HepG2 (cell line): Measurements from ENCODE around the gene FUT6. TPM values are rescaled to one million over a fixed set of nuclear protein-coding genes. Genes with fewer than 3 reads are reported as not detected.

ENCODE experiments used
- ATAC-seq: fragments of 200-7000 bp; cut with Tn5 transposase; 3 replicates; pipeline ENCODE4 v1.9.1; 2020; ENCODE audit warnings: mild to moderate bottlenecking, moderate library complexity
- BruUV-seq: library from RNA; stranded (reverse); fragments of 400-500 nt; replicated peaks from 2 replicates; lab custom pipeline; 2021; lab: Mats Ljungman, UMichigan
- CTCF ChIA-PET: fragments of 300-600 bp; formaldehyde crosslinking; extraction: SDS; loops from one replicate; lab custom pipeline; 2021; ENCODE audit warnings: low total read pairs, inconsistent platforms, low intra/inter-chr PET ratio; lab: Yijun Ruan, JAX
- POLR2A ChIA-PET: fragments of 350-600 bp; sonication (Branson Sonifier 250); formaldehyde crosslinking; loops from one replicate; lab custom pipeline; 2020; ENCODE audit warnings: antibody characterized with exemption, inconsistent platforms; lab: Yijun Ruan, JAX
- DNase-seq: peaks from one replicate; pipeline ENCODE4 v3.0.0-alpha.2; 2015; ENCODE audit warnings: low spot score
- FAIRE-seq: peaks from 3 replicates; lab custom pipeline; 2011; peaks lifted over from hg19 to GRCh38; lab: Jason Lieb, UNC
- H2AFZ ChIP-seq: one replicate; pipeline ENCODE4 v1.6.1; 2011; ENCODE audit warnings: low read length, inconsistent platforms
- H3K27ac ChIP-seq: fragments of 300-600 bp; 3 replicates; pipeline ENCODE4 v1.8.0; 2011; ENCODE audit warnings: mixed run types, mild to moderate bottlenecking, mixed read lengths, low read length, inconsistent platforms; ENCODE audit not compliant: insufficient read depth; ENCODE audit errors: extremely low read length
- H3K27me3 ChIP-seq, 2 experiments: fragments of 200-600 bp in 1 of 2; 2 replicates in 1 of 2; 3 replicates in 1 of 2; pipeline versions ENCODE4 v1.6.0 to v1.8.0; 2011; ENCODE audit warnings: low read length in 2 of 2, mild to moderate bottlenecking in 2 of 2, moderate library complexity in 2 of 2, inconsistent platforms in 1 of 2; ENCODE audit not compliant: insufficient read depth in 2 of 2, control insufficient read depth in 1 of 2
- H3K36me3 ChIP-seq, 2 experiments: fragments of 200-600 bp in 1 of 2; replicated peaks in 1 of 2; 2 replicates in 1 of 2; 3 replicates in 1 of 2; pipeline versions ENCODE4 v1.5.1 to v1.8.0; 2011; ENCODE audit warnings: low read length in 2 of 2, inconsistent platforms in 1 of 2; ENCODE audit not compliant: insufficient read depth in 2 of 2, control insufficient read depth in 1 of 2
- H3K4me1 ChIP-seq: 2 replicates; pipeline ENCODE4 v1.5.1; 2012; ENCODE audit warnings: low read length, inconsistent platforms; ENCODE audit not compliant: insufficient read depth
- H3K4me2 ChIP-seq: 2 replicates; pipeline ENCODE4 v1.6.0; 2011; ENCODE audit warnings: low read depth, low read length, inconsistent platforms
- H3K4me3 ChIP-seq, 3 experiments: fragments of 200-600 bp in 1 of 3; sonication (generic), shearing (Covaris generic) in 1 of 3; replicated peaks in 1 of 3; 2 replicates each; pipeline ENCODE4 v1.5.1; 2011 to 2016; ENCODE audit warnings: low read length in 3 of 3, inconsistent platforms in 2 of 3, low read depth in 2 of 3, mild to moderate bottlenecking in 2 of 3, control low read depth in 1 of 3, mixed read lengths in 1 of 3; ENCODE audit not compliant: insufficient read depth in 1 of 3
- H3K79me2 ChIP-seq: one replicate; pipeline ENCODE4 v1.6.1; 2011; ENCODE audit warnings: low read length, inconsistent platforms; ENCODE audit not compliant: insufficient read depth
- H3K9ac ChIP-seq: 2 replicates; pipeline ENCODE4 v1.6.0; 2011; ENCODE audit warnings: mild to moderate bottlenecking, low read depth, low read length, inconsistent platforms; ENCODE audit not compliant: insufficient read depth
- H3K9me3 ChIP-seq: 2 replicates; pipeline ENCODE4 v1.5.1; 2012; ENCODE audit warnings: mild to moderate bottlenecking, low read length
- H4K20me1 ChIP-seq: 2 replicates; pipeline ENCODE4 v1.6.0; 2011; ENCODE audit warnings: inconsistent platforms, mild to moderate bottlenecking, low read length, moderate library complexity; ENCODE audit not compliant: insufficient read depth
- BORCS8-MEF2B ChIP-seq: sonication (generic); formaldehyde crosslinking; IDR thresholded peaks from 2 replicates; pipeline ENCODE4 v1.8.0; 2022; ENCODE audit warnings: mild to moderate bottlenecking, missing genetic modification reagents
- ETV6 ChIP-seq: sonication (generic); formaldehyde crosslinking; conservative IDR thresholded peaks from 2 replicates; pipeline ENCODE4 v1.4.0; 2020; ENCODE audit warnings: missing genetic modification reagents
- FOXA3 ChIP-seq: IDR thresholded peaks from 2 replicates; pipeline ENCODE4 v1.6.1; 2016; ENCODE audit warnings: missing genetic modification reagents, missing compliant biosample characterization
- GTF3A ChIP-seq: sonication (generic); formaldehyde crosslinking; conservative IDR thresholded peaks from 2 replicates; pipeline ENCODE4 v1.4.0; 2020; ENCODE audit warnings: mild to moderate bottlenecking, missing genetic modification reagents
- HOXA5 ChIP-seq: sonication (generic); formaldehyde crosslinking; IDR thresholded peaks from 2 replicates; pipeline ENCODE4 v1.4.0; 2020; ENCODE audit warnings: missing genetic modification reagents
- JDP2 ChIP-seq: sonication (generic); formaldehyde crosslinking; IDR thresholded peaks from 2 replicates; pipeline ENCODE4 v1.8.1; 2022; ENCODE audit warnings: missing genetic modification reagents, borderline replicate concordance
- REPIN1 ChIP-seq: sonication (generic); formaldehyde crosslinking; IDR thresholded peaks from 2 replicates; pipeline ENCODE4 v1.8.0; 2022; ENCODE audit warnings: missing genetic modification reagents, low read depth, mild to moderate bottlenecking, borderline replicate concordance
- TOPORS ChIP-seq: sonication (generic); formaldehyde crosslinking; IDR thresholded peaks from 2 replicates; pipeline ENCODE4 v1.8.0; 2023; ENCODE audit warnings: mild to moderate bottlenecking, missing genetic modification reagents
- ZFP41 ChIP-seq: sonication (generic); formaldehyde crosslinking; IDR thresholded peaks from 2 replicates; pipeline ENCODE4 v1.4.0; 2020; ENCODE audit warnings: mild to moderate bottlenecking, missing genetic modification reagents, borderline replicate concordance
- ZNF24 ChIP-seq: fragments of 450-650 bp; IDR thresholded peaks from 2 replicates; pipeline ENCODE4 v1.6.1; 2017; ENCODE audit warnings: antibody characterized with exemption, mild to moderate bottlenecking
- ZNF33B ChIP-seq: sonication (generic); formaldehyde crosslinking; IDR thresholded peaks from 2 replicates; pipeline ENCODE4 v1.5.1; 2020; ENCODE audit warnings: mild to moderate bottlenecking, missing genetic modification reagents
- ZNF770 ChIP-seq: sonication (generic); formaldehyde crosslinking; IDR thresholded peaks from 2 replicates; pipeline ENCODE4 v1.5.0; 2020; ENCODE audit warnings: mild to moderate bottlenecking, missing genetic modification reagents
- WGBS: methylation state at CpG from one replicate; pipeline ENCODE4 v1.1.6; 2017; ENCODE audit warnings: low lambda C conversion rate; 5-methylcytosine and 5-hydroxymethylcytosine counted together
- in situ Hi-C: cut with HindIII; loops from 2 replicates; pipeline ENCODE4 v1.10.0; 2017; ENCODE audit warnings: low pct_unique_long_range_greater_than_20kb; ENCODE audit not compliant: extremely low pct_ligation_motif_present
- intact Hi-C: fragments of 100-400 bp; cut with micrococcal nuclease; formaldehyde crosslinking; loops from one replicate; pipeline ENCODE4 v1.10.0; 2022; ENCODE audit not compliant: unreplicated experiment
- polyA plus RNA-seq, 8 experiments: library from polyadenylated mRNA; depleted of rRNA in 3 of 8; stranded (reverse) in 7 of 8; unstranded in 1 of 8; fragments of >200 nt; fragmentation: Illumina TruSeq in 4 of 8; extraction: Trizol in 4 of 8; gene quantifications; 2 replicates each; pipeline versions ENCODE4 v1.2.1 to v1.2.3, GENCODE V29; 2011 to 2016; ENCODE audit warnings: low read depth in 4 of 8, missing spikeins in 1 of 8, mixed read lengths in 1 of 8; ENCODE audit not compliant: insufficient read depth in 1 of 8
- total RNA-seq, 5 experiments: library from RNA; depleted of rRNA; stranded (reverse); fragments of >200 nt; fragmentation: Illumina TruSeq; extraction: Trizol; gene quantifications; 2 replicates each; pipeline ENCODE4 v1.2.3, GENCODE V29; 2016; ENCODE audit warnings: low read depth in 1 of 5

The FUT6 gene
- total and polyA plus RNA-seq, 2 of the 13 experiments (the other 11 are each of a cell fraction or from before 2014, with no cell fraction given) = 8.2 to 27.7 TPM

- 89% methylated on average over 5 of the region's 10 CpGs for WGBS
- Histone ChIP-seq H3K36me3 (no peaks in the 10 kb centered on the region), H4K20me1 (peaks cover 2% of the 10 kb centered on the region; the same call in 1 of the 2 replicates), H3K4me2 (no peak overlapping the region), H3K4me3 (no peak overlapping the region), H3K4me1 (peaks cover 21% of the 10 kb centered on the region), H3K27ac (no peak overlapping the region), H3K79me2 (no peaks in the 10 kb centered on the region), H2AFZ (no peak overlapping the region)
- no peak for ATAC-seq
- POLR2A ChIA-PET = interaction anchor here (1.1 kb wide), 1 partner anchor 9 kb away, joined by 3 read pairs; no protein-coding TSS in a partner anchor
- BruUV-seq = no TSS peak
- intact Hi-C loops = no loop called here
- FAIRE-seq = no peak
- CTCF ChIA-PET = no interaction called here
- no peak for TF ChIP-seq ZNF33B (CRISPR knock-in tag)
- TF ChIP-seq JDP2 (CRISPR knock-in tag) = no peak
- TF ChIP-seq HOXA5 (CRISPR knock-in tag) = no peak
- no peak for TF ChIP-seq ZNF770 (CRISPR knock-in tag)
- no peak for TF ChIP-seq REPIN1 (CRISPR knock-in tag)
- no peak for TF ChIP-seq ZFP41 (CRISPR knock-in tag)
- no peak for TF ChIP-seq ETV6 (CRISPR knock-in tag)
- TF ChIP-seq ZNF24 = no peak
- TF ChIP-seq BORCS8-MEF2B (CRISPR knock-in tag) = no peak
- TF ChIP-seq TOPORS (CRISPR knock-in tag) = no peak
- no peak for TF ChIP-seq FOXA3 (CRISPR knock-in tag)
- TF ChIP-seq GTF3A = no peak
- TF ChIP-seq, all 625 proteins: peak for 0
- H3K9ac ChIP-seq = no peak overlapping the region
- H3K27me3 ChIP-seq = no peaks in the 10 kb centered on the region
- DNase-seq = no peak
- no peaks in the 10 kb centered on the region for H3K9me3 ChIP-seq
- in situ Hi-C loops = no loop called here
Measured at GRCh38 chr19:5818594-5818993, 20.9 kb downstream of the FUT6 start.
